Effector CD8-positive, alpha-beta T cell (primary cell): Measurements from ENCODE around the gene LINGO4.
"Not testable (repeated sequence)": the region's sequence is repeated elsewhere in the genome, so short reads cannot be mapped to it uniquely, and the experiment has no call there.

ENCODE experiments used
- DNase-seq: peaks from one replicate; lab custom pipeline; 2025; lab: John Stamatoyannopoulos, UW

LINGO4 gene

DNA sequence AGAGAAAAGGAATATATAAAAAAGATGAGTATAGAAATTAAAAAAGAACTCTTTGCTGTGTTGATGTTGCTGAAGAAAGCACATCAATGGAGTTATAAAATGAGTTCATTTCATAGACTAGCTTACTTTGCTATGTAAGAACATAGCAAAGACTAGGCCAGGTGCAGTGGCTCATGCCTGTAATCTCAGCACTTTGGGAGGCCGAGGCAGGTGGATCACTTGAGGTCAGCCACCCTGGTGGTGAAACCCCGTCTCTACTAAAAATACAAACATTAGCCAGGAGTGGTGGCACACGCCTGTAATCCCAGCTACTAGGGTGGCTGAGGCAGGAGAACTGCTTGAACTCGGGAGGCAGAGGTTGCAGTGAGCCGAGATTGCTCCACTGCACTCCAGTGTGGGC is 23.2 kb downstream of the LINGO4 start:
- DNase-seq = not testable (repeated sequence)

DNA sequence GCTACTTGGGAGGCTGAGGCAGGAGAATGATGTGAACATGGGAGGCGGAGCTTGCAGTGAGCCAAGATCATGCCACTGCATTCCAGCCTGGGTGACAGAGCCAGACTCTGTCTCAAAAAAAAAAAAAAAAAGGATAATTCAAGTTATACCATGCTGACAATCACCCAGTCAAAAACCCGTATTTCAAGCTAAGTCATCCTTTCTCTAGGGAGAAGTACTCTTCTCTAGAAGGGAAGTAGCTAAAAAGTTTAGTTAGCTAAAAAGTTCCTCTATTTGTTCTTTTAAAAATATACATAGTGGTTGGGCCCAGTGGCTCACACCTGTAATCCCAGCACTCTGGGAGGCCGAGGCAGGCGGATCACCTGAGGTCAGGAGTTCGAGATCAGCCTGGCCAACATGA is 24.5 kb downstream of the LINGO4 start:
- DNase-seq = not testable (repeated sequence)

DNA sequence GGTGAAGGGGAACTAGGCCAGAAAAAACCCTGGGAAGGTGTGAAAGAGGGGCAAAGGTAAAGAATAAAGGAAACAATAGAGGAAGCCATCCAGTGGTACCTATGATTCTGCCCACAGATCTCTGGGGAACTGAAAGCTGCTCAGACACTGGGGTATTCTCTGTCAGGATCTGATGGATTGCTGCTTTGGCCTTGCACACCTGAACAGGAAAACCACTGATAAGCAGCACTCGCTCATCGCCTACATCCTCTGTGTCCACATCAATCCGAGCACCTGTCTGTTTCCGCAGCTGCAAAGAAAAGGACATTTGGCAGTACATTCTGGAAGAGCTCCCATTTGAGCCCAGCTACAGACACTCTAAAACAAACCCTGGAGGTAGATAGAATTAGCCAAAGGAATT is 25.4 kb downstream of the LINGO4 start:
- no peak for DNase-seq

DNA sequence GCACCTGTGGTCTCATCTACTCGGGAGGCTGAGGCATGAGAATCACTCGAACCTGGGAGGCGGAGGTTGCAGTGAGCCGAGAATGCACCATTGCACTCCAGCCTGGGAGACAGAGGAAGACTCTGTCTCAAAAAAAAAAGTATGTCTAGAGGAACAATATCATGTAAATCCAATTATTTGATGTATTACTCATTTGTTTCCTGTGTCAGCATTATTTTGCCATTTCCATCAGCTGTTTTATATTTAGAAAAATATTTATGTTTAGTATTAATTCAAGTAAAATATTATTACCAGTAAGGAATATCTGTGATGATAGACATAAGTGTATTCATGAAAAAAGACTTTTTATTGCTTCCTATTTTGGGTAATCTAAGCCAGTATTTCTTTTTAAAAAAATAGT is 27.9 kb downstream of the LINGO4 start:
- DNase-seq = no peak

DNA sequence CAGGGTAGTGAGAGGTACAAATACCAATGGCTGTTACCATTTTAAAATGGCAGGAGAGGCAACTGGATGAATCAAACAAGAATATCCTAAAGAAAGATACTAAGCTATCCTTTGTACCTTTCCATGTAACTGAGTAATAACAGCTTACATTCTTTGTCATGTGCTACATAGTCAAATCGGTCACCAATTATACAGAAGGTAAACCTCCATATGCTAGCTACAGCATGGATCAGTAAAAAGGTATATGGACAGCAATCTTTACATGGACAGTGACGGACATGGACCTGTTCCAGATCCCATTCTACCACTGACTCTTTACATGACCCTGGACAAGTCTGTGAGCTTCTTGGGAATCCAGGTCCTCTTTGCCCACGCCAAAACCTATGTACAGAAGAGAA is 28.6 kb downstream of the LINGO4 start:
- DNase-seq = no peak

DNA sequence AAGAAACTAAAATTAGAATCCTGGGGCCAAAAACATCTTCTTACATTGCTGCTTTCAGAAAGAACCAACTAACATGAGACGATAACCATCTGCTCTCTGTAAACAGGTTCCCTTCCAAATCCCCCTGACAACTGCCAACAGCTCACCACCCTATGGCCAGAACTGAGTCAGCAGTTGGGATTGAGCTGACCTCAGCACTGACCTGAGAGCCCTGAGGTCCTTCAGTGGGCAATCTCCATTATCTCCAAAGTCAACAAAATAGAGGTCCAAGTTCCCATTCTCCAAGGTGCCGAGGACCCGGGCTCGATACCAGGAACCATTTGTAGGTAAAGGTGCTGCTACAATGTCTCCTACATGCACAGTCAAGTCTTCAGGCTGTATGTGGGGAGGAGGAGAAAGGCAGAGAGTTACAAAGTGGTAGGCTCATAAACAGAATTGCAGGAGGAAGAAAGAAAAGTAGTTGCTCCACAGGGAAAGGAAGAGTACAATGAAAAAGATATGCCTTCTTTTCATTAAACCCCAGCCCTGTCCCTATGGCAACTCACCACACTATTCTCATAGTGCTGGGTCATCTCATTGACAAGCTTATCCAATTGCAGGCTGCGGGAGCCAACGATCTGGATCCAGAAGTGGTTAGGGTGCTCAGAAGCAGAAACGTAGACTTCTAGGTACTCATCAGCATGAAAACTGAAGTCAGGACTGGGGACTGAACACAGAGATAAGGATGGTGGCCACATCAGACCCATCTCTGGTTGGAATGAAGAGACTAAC is 29.1 kb downstream of the LINGO4 start:
- DNase-seq = no peak

DNA sequence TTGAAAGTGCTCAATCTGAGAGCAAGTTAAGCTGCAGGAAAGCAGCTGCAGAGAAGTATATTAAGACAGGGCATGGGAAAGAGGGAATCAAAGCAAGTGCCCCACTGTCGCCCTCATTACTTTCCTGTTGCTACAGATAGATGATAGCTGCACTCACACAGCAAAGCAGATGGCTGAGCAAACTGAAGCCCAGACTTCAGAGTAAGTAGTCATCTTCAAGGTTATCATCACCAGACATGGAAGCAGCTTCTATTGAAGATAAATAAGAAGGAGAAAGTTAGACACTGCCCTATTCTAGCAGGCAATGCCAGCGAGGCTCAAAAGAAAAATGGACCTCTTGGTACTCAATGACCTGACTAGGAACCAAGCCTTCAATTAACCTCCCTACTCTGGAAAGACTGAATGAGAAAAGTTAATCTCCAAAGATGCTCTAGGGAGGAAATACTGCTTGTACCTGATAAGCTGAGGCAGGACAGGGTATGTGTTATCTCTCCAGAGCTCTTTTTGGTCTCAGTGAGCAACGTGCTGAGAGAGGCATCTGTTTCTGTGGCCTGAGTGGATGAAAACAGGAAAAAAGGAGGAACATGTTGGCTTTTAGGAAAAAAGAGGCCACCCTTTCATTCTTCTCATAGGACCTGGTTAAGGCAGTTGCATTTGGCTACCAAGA is 30.8 kb downstream of the LINGO4 start:
- no peak for DNase-seq

DNA sequence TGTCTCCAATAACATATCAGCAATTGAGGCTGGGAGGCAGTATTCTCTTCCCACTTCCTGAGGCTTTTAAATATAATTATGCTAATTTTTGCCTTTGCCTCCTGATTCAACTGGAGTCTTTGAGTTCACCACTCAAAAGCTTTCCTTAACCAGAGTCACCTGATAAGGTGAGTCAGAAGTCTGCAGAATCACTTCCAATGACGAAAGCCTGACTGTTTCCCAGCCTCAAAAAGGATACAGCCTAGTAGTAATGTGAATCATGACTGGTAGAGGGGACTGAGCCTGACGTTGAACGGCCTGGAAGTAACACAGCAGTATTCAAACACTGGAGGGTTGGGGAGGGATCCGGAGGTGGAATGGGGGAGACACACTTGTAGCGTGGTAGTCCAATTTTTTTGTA is 31.5 kb downstream of the LINGO4 start:
- DNase-seq = no peak

DNA sequence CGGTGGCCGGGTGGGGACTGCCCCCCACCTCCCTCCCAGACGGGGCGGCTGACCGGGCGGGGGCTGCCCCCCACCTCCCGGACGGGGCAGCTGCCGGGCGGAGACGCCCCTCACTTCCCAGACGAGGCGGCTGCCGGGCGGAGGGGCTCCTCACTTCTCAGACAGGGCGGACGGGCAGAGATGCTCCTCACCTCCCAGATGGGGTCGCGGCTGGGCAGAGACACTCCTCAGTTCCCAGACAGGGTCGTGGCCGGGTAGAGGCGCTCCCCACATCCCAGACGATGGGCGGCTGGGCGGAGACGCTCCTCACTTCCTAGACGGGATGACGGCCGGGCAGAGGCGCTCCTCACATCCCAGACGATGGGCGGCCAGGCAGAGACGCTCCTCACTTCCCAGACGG is 35.9 kb downstream of the LINGO4 start:
- not testable (repeated sequence) for DNase-seq

DNA sequence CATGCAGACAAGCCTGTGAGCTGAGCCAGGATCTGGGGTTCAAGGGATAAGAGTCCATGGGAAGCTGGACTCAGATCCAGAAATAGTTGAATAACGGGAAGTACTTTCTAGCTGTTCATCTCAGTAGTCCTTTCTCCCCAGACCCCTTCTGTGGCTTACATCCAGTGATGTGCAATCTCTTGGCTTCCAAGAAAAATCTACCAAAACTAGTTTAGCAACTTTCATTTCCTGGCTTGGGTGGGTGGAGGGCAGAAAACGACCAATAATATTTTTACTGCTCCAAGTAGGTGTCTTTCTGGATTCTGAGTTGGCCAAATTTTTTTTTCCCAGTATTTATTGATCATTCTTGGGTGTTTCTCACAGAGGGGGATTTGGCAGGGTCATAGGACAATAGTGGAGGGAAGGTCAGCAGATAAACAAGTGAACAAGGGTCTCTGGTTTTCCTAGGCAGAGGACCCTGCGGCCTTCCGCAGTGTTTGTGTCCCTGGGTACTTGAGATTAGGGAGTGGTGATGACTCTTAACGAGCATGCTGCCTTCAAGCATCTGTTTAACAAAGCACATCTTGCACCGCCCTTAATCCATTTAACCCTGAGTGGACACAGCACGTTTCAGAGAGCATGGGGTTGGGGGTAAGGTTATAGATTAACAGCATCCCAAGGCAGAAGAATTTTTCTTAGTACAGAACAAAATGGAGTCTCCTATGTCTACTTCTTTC is 36.7 kb downstream of the LINGO4 start:
- not testable (repeated sequence) for DNase-seq

DNA sequence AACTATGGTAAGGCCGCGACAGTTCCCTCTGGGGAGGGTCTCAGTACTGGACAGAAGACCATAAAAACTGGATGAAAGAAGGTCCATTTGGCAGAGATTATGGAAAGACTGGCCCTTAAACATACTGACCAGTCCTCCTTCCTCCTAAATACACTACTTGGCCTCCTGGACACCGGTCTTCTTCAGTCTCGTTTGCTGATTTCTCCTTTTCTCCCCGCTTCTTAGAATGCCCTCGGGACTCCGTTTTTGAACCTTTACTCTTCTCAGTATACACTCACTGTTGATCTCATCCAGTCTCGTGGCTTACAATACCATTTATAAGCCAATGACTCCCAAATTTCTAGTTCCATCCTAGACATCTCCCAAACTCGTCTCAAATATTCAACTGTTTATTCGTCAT is 41.2 kb downstream of the LINGO4 start:
- no peak for DNase-seq

DNA sequence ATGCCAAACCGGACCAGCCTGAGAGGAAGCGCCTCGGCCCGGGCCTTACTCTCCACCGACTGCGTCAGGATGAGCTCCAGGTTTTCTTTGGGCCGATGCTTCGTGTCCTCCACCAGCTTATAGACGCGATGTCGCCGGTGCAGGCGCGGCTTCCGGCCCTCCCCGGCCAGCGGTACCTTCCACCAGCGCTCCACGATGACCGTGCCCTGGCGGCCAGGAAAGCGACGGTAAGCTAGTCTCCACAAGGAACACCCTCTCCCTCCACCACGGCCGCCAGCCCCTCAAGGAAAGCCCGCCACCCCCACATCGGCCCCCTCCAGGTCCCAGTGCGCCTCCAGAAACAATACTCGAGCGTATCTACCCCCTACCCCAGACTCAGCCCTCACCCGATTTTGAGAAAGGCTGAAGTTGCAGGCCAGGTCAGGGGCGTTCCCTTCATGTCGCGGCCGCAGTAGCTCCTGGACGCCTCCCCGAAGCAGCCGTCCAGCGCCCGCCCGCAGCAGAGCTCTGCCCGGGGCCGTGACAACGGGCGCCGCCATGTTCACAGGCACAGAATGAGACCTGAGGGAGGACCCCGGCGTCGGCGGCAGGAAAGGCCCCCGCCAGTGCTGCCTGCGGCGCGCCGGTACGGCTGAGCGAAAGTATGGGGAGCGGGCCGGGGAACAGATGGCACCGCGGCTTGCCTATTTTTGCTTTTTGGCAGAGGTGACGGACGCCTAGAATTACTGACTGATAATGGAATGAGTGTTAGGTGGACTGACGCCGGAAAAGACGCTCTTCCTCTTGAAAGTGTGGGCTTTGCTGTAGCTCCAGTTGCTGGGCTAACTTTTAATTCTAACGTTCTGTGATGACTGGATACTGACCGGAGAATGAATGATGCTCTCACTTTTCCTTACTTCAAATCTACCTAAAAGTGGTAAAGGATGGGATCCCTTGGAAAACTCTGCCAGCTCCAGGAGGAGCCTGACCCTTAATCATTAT is 42.0 kb downstream of the LINGO4 start, which contains the start of gene MRPL9:
Gene MRPL9, minus strand, starts transcription at position 556 of the 981 bp plus-strand sequence. Its CDS starts 17 bp downstream, at position 539.
- peak; percentile 61 for DNase-seq

DNA sequence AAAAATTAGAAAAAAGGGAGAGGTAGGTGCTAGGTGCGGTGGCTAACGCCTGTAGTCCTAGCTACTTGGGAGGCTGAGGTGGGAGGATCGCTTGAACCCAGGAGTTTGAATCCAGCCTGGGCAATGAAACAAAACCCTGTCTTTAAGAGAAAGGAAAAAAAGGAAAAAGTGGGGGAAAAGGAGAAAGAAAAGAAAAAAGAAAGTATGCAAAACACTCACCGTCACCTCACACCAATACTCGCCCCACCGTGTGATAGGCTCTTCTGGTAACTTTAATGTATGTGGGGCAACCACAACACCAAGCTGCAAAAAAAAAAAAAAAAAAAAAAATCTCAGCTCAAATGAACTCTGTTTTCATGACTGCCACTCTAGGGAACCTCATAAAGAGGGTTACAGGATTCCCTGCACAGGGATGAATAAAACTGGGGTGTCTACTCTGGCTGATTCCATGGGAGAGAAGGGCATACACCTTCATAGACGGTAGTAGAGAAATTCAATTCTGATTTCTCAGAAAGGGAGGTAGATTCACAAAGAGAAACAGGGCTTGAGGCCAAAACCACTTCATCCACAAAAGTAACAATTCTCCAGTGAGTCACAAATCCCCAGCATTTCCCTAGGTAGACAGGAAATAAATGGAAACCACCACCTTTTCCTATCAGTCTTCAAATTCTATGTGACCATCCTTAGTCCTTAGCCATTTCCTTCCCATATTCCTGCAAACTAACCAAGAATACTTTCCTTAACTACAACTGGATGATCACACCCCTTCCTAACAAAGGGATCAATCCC is 44.4 kb downstream of the LINGO4 start:
- no peak for DNase-seq

DNA sequence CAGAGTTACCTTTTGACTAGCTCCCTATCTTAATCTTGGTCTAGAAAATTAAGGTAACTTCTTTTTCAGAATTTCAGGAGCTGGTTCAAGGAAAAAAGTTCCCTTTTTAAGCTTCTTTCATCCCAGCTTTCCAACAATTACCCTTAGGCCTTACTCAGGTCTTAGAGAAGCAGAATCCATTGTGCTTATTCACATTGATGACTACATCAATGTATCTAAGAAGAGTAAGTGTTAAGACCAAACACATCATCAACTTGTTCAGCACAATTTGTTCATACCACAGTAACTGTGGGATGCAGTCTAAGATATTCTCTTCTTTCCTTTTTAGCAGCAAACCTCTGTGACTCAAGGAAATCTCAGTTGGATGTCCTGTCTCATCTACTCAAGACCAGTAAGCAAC is 46.0 kb downstream of the LINGO4 start:
- no peak for DNase-seq

DNA sequence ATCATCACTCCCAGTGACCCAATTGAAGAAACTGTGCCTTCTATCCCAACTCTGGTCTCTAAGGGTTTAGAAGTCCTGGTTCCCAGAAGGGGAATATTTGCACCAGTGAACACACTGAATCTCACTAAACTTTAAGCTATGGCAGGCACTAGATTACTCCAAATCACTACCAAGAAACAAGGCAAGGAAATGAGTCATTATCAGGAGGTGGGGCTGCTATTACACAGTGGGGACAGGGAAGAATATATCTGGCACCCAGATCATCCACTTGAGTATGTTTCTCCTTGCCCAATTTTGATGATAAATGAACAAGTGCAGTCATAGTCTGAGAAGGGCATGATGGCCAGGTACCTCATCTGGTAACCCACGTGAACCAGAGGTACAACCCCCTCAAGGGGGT is 48.9 kb downstream of the LINGO4 start:
- no peak for DNase-seq
